Thyroid gland (tissue), 4 donors: ENCODE measurements around the gene DNAH14.

Experiments
- POLR2A ChIP-seq, 2 donors: fragments of 450-650 bp; IDR thresholded peaks; one replicate each; pipeline ENCODE4 v1.6.1; 2017; ENCODE audit warnings: antibody characterized with exemption in 2 of 2, mild to moderate bottlenecking in 2 of 2, moderate library complexity in 1 of 2
- TF ChIP-seq, protein P1 (sequence below), 6 experiments: fragments of 200-600 bp in 3 of 6; fragments of 450-650 bp in 3 of 6; sonication (generic) in 3 of 6; IDR thresholded peaks; one replicate each; pipeline ENCODE4 v1.5.1; 2016 to 2019; ENCODE audit warnings: antibody characterized with exemption in 6 of 6, mild to moderate bottlenecking in 2 of 6, inconsistent platforms in 1 of 6, moderate library complexity in 1 of 6

DNA sequence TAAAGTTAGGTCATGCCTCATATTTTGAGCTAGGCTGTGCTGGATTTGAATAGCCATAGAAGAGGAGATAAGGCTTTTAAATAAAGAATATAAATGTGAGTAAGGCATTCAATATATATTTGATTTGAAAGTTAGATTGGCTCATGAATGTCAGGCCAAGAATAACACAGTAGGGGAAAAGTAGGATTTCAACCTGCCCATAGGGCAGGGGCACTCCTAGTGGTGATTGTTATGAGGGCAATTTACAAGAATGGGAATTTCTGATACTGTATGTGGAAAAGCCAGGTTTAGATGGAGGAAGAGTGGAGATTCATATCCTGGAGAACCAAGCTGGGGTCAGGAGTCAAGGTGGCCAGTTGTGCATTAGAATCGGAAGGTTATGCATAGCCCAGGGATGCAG lies 74.9 kb downstream of the DNAH14 start:
- TF ChIP-seq POLR2A (IDR thresholded peaks at IDR 0.05): no peak
- TF ChIP-seq, protein P1, sequence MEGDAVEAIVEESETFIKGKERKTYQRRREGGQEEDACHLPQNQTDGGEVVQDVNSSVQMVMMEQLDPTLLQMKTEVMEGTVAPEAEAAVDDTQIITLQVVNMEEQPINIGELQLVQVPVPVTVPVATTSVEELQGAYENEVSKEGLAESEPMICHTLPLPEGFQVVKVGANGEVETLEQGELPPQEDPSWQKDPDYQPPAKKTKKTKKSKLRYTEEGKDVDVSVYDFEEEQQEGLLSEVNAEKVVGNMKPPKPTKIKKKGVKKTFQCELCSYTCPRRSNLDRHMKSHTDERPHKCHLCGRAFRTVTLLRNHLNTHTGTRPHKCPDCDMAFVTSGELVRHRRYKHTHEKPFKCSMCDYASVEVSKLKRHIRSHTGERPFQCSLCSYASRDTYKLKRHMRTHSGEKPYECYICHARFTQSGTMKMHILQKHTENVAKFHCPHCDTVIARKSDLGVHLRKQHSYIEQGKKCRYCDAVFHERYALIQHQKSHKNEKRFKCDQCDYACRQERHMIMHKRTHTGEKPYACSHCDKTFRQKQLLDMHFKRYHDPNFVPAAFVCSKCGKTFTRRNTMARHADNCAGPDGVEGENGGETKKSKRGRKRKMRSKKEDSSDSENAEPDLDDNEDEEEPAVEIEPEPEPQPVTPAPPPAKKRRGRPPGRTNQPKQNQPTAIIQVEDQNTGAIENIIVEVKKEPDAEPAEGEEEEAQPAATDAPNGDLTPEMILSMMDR (IDR thresholded peaks at IDR 0.05): no peak
